Subcutaneous adipose tissue (tissue), 4 donors: ENCODE results near the gene IRF7. TPM values are rescaled to one million over a fixed set of nuclear protein-coding genes. Genes with fewer than 3 reads are reported as not detected.
A peak's percentile ranks its signal among the peaks of the same experiment; 100 is the strongest.

Experiments
- CTCF ChIP-seq: fragments of 450-650 bp; IDR thresholded peaks from one replicate; pipeline ENCODE4 v1.5.1; 2016; ENCODE audit warnings: low read depth, mild to moderate bottlenecking, control low read depth, antibody characterized with exemption, moderate library complexity
- small RNA-seq: library from RNA; depleted of rRNA; stranded (forward); fragments of <200 nt; gene quantifications from one replicate; pipeline ENCODE3, GENCODE V24; 2016
- total RNA-seq, 4 donors: library from RNA; depleted of rRNA; stranded (reverse); fragments of >200 nt; gene quantifications; one replicate each; pipeline ENCODE4 v1.1.0, GENCODE V29; 2016

Gene IRF7
- total RNA-seq, 4 donors from 2014 or later = 3.6 to 40.9 (median 17.0) TPM

GRCh38 chr11:567629-568292 is 48.0 kb downstream of the IRF7 start:
- TF ChIP-seq CTCF = no peak

DNA sequence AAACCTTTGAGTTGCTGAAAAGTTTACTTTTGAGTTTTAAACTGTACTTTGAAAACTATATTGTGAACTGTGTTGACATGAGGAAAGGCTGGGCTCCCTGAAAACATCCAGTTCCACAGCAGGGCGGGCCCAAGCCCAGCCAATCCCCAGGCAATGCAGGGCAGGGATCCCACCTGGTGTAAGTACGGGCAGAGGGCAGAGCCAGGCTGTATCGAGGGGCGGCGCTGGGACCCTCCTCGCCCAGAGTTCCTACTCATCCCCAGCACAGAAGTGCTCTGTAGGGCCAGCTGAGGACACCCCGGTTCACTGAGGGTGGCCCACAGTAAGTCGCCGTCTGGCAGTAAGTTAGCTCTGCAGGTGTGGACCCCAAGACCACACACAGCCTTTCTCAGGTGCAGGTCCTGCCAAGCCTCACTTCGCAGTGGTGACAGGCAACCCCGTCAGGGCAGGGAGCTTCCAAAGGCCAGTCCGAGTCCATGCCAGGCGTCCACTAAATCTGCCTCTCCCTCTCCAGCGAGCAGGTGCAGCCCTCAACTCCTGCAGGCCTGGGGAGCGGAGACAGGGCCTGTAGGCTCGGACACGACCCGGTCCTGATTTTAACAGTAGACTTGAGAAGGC is 48.6 kb downstream of the IRF7 start:
- no peak for TF ChIP-seq CTCF

GRCh38 chr11:565921-566509 is 49.7 kb downstream of the IRF7 start:
- no peak for TF ChIP-seq CTCF

DNA sequence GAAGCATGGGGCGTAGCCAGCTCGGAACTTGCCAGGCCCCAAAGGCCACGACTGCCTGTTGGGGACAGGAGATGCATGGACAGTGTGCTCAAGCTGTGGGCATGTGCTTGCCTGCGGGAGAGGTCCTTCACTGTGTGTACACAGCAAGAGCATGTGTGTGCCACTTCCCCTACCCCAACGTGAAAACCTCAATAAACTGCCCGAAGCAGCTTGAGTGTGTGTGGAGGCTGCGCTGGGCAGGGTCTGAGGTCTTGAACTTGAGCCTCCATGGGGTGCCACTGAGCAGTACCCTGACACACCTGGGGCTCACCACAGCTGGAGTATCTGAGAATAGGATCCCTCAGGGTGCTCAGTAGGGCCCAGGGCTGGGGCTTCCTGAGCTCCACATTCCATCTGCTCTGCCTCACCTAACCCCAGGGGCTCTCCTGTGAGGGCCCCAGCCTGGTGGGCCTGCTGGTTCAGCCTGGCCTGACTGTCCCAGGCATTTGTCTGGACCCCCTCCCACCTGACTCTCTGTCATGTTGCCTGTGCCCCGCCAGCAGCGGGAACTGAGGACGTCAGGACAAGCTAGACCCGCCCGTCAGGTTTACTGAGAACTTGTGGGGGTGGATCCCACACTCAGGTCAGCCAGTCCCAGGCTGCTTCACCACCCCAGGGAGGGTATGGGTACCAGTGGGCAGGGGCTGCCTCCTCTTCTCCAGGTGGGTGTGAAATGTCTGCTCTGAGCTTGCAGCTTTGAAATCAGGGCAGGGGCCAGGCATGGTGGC is 51.8 kb downstream of the IRF7 start:
- no peak for TF ChIP-seq CTCF

- no peak for TF ChIP-seq CTCF
Measured at GRCh38 chr11:563066-563811, 52.5 kb downstream of the IRF7 start.

Small RNA genes lying within 50 kb of the gene (small RNA-seq; reads per million reads assigned to genes)
- 6.1 reads per million, percentile 82 among the genes with 10 or more reads in this experiment for gene MIR210

Other genes with a start within 250 kb of the IRF7 start
- gene B4GALNT4, start 246.5 kb downstream of the IRF7 start, total RNA-seq = under 1 TPM in 1 of 4 donors, not detected in 3; 0.22 TPM
- 1 to 10 TPM in 2 of 4 donors, under 1 TPM in 2; 0.33 to 2.8 (median 1.3) TPM for gene PKP3, start 221.7 kb downstream of the IRF7 start, total RNA-seq
- 10 to 100 TPM; 18.3 to 43.4 (median 38.0) TPM for gene SIGIRR, start 201.0 kb downstream of the IRF7 start, total RNA-seq
- gene ANO9, start 173.9 kb downstream of the IRF7 start, total RNA-seq = 1 to 10 TPM in 1 of 4 donors, under 1 TPM in 3; 0.44 to 1.5 (median 0.63) TPM
- gene PTDSS2, start 165.7 kb downstream of the IRF7 start, total RNA-seq = 10 to 100 TPM; 19.1 to 77.6 (median 26.2) TPM
- 100 to 1,000 TPM; 108 to 290 (median 245) TPM for gene RNH1, start 108.7 kb downstream of the IRF7 start, total RNA-seq
- gene HRAS, start 80.4 kb downstream of the IRF7 start, total RNA-seq = 10 to 100 TPM; 33.7 to 53.3 (median 39.9) TPM
- under 1 TPM in 1 of 4 donors, not detected in 3; 0.38 TPM for gene LRRC56, start 78.4 kb downstream of the IRF7 start, total RNA-seq
- gene LMNTD2, start 55.2 kb downstream of the IRF7 start, total RNA-seq = 1 to 10 TPM in 2 of 4 donors, under 1 TPM in 2; 0.65 to 2.4 (median 1.0) TPM
- 1 to 10 TPM in 3 of 4 donors, under 1 TPM in 1; 0.49 to 7.6 (median 4.5) TPM for gene RASSF7, start 55.0 kb downstream of the IRF7 start, total RNA-seq
- 10 to 100 TPM in 3 of 4 donors, 1 to 10 TPM in 1; 9.0 to 28.4 (median 12.6) TPM for gene PHRF1, start 39.5 kb downstream of the IRF7 start, total RNA-seq
- not detected for gene CDHR5, start 9.0 kb upstream of the IRF7 start, total RNA-seq
- not detected for gene SCT, start 11.2 kb upstream of the IRF7 start, total RNA-seq
- under 1 TPM in 1 of 4 donors, not detected in 3; 0.66 TPM for gene DRD4, start 21.3 kb upstream of the IRF7 start, total RNA-seq
- 10 to 100 TPM; 14.0 to 28.4 (median 18.4) TPM for gene DEAF1, start 79.3 kb upstream of the IRF7 start, total RNA-seq
- gene TMEM80, start 79.9 kb upstream of the IRF7 start, total RNA-seq = 10 to 100 TPM in 3 of 4 donors, 1 to 10 TPM in 1; 8.8 to 32.8 (median 16.3) TPM
- gene EPS8L2, start 90.3 kb upstream of the IRF7 start, total RNA-seq = 10 to 100 TPM in 2 of 4 donors, 1 to 10 TPM in 2; 3.8 to 20.0 (median 9.7) TPM
- gene TALDO1, start 131.5 kb upstream of the IRF7 start, total RNA-seq = 100 to 1,000 TPM; 237 to 459 (median 293) TPM
- gene GATD1, start 161.5 kb upstream of the IRF7 start, total RNA-seq = 10 to 100 TPM in 3 of 4 donors, 1 to 10 TPM in 1; 7.1 to 22.8 (median 14.9) TPM
- gene CEND1, start 174.1 kb upstream of the IRF7 start, total RNA-seq = not detected
- 10 to 100 TPM in 1 of 4 donors, 1 to 10 TPM in 3; 2.5 to 12.8 (median 3.7) TPM for gene SLC25A22, start 182.3 kb upstream of the IRF7 start, total RNA-seq
- gene PIDD1, start 189.3 kb upstream of the IRF7 start, total RNA-seq = 10 to 100 TPM in 2 of 4 donors, 1 to 10 TPM in 2; 3.1 to 28.3 (median 9.0) TPM
- gene RPLP2, start 194.0 kb upstream of the IRF7 start, total RNA-seq = 1,000 to 10,000 TPM in 3 of 4 donors, 100 to 1,000 TPM in 1; 917 to 1,671 (median 1,426) TPM
- 1,000 to 10,000 TPM in 1 of 4 donors, 100 to 1,000 TPM in 3; 204 to 1,337 (median 369) TPM for gene PNPLA2, start 203.0 kb upstream of the IRF7 start, total RNA-seq
- 10 to 100 TPM in 2 of 4 donors, 1 to 10 TPM in 2; 2.3 to 44.6 (median 9.7) TPM for gene CRACR2B, start 212.0 kb upstream of the IRF7 start, total RNA-seq
- gene CD151, start 217.0 kb upstream of the IRF7 start, total RNA-seq = 1,000 to 10,000 TPM in 1 of 4 donors, 100 to 1,000 TPM in 3; 307 to 1,070 (median 520) TPM
- gene POLR2L, start 226.6 kb upstream of the IRF7 start, total RNA-seq = 100 to 1,000 TPM in 3 of 4 donors, 10 to 100 TPM in 1; 80.7 to 158 (median 117) TPM
- 100 to 1,000 TPM in 3 of 4 donors, 10 to 100 TPM in 1; 67.0 to 219 (median 185) TPM for gene TSPAN4, start 226.9 kb upstream of the IRF7 start, total RNA-seq